WTC11 (cell line): ENCODE data around the gene RPS25. TPM values are rescaled to one million over a fixed set of nuclear protein-coding genes. Genes with fewer than 3 reads are reported as not detected.
A peak's percentile ranks its signal among the peaks of the same experiment; 100 is the strongest.

Experiments used
- ATAC-seq: fragments of 200-7000 bp; cut with Tn5 transposase; 2 replicates; pipeline ENCODE4 v1.10.0; 2021; ENCODE audit warnings: mild to moderate bottlenecking, moderate library complexity
- CTCF ChIA-PET: fragments of 300-600 bp; sonication (Branson Sonifier 250); formaldehyde crosslinking; loops from one replicate; lab custom pipeline; 2021; ENCODE audit warnings: antibody characterized with exemption; lab: Charles Lee
- POLR2A ChIA-PET: fragments of 350-600 bp; sonication (Branson Sonifier 250); formaldehyde crosslinking; loops from one replicate; lab custom pipeline; 2021; ENCODE audit warnings: antibody characterized with exemption; lab: Charles Lee
- DNase-seq: peaks from one replicate; pipeline ENCODE4 v3.0.0; 2021; ENCODE audit warnings: low spot score
- H3K27ac Mint-ChIP-seq: 2 replicates; pipeline ENCODE4 v1.8.0; 2021; ENCODE audit warnings: mixed read lengths
- H3K27me3 Mint-ChIP-seq: 2 replicates; pipeline ENCODE4 v1.8.0; 2021; ENCODE audit warnings: low read depth, mild to moderate bottlenecking, moderate library complexity, mixed read lengths
- H3K36me3 Mint-ChIP-seq: 2 replicates; pipeline ENCODE4 v1.8.0; 2021; ENCODE audit warnings: mixed read lengths
- H3K4me1 Mint-ChIP-seq: 2 replicates; pipeline ENCODE4 v1.8.0; 2022; ENCODE audit warnings: mixed read lengths
- H3K4me3 Mint-ChIP-seq: 2 replicates; pipeline ENCODE4 v1.8.0; 2021; ENCODE audit warnings: mild to moderate bottlenecking, moderate library complexity, mixed read lengths
- H3K9me3 Mint-ChIP-seq: 2 replicates; pipeline ENCODE4 v1.8.0; 2021; ENCODE audit warnings: mixed read lengths
- ATF1 ChIP-seq: sonication (generic); formaldehyde crosslinking; IDR thresholded peaks from 2 replicates; pipeline ENCODE4 v1.8.1; 2023; ENCODE audit warnings: mild to moderate bottlenecking, moderate library complexity, missing genetic modification reagents
- E2F4 ChIP-seq: sonication (generic); formaldehyde crosslinking; IDR thresholded peaks from 2 replicates; pipeline ENCODE4 v1.8.1; 2022; ENCODE audit warnings: low read depth, mild to moderate bottlenecking, moderate library complexity, missing genetic modification reagents, borderline replicate concordance
- E2F5 ChIP-seq: sonication (generic); formaldehyde crosslinking; IDR thresholded peaks from 2 replicates; pipeline ENCODE4 v1.8.1; 2022; ENCODE audit warnings: mild to moderate bottlenecking, moderate library complexity, missing genetic modification reagents
- NFATC4 ChIP-seq: fragments of 250-450 bp; sonication (Bioruptor Pico); IDR thresholded peaks from 2 replicates; pipeline ENCODE4 v1.9.0; 2021; ENCODE audit warnings: mild to moderate bottlenecking
- NR3C1 ChIP-seq: sonication (generic); formaldehyde crosslinking; conservative IDR thresholded peaks from 2 replicates; pipeline ENCODE4 v1.8.1; 2023; ENCODE audit warnings: low read depth, mild to moderate bottlenecking, missing genetic modification reagents
- ZMAT4 ChIP-seq: fragments of 250-450 bp; sonication (Bioruptor Pico); IDR thresholded peaks from 2 replicates; pipeline ENCODE4 v1.9.0; 2021; ENCODE audit warnings: mild to moderate bottlenecking
- ZNF121 ChIP-seq: sonication (generic); formaldehyde crosslinking; IDR thresholded peaks from 2 replicates; pipeline ENCODE4 v1.8.0; 2023; ENCODE audit warnings: missing genetic modification reagents
- ZNF138 ChIP-seq: sonication (generic); formaldehyde crosslinking; conservative IDR thresholded peaks from 2 replicates; pipeline ENCODE4 v1.8.1; 2022; ENCODE audit warnings: mild to moderate bottlenecking, moderate library complexity, missing genetic modification reagents
- ZNF232 ChIP-seq: sonication (generic); formaldehyde crosslinking; IDR thresholded peaks from 2 replicates; pipeline ENCODE4 v1.8.0; 2022; ENCODE audit warnings: mild to moderate bottlenecking, missing genetic modification reagents
- ZSCAN18 ChIP-seq: fragments of 250-450 bp; sonication (Bioruptor Pico); IDR thresholded peaks from 2 replicates; pipeline ENCODE4 v2.1.2; 2022; ENCODE audit warnings: mild to moderate bottlenecking, moderate library complexity
- total RNA-seq: library from RNA; stranded (reverse); gene quantifications from 3 replicates; pipeline ENCODE4 v1.2.3, GENCODE V29; 2021
- TF ChIP-seq, protein P1 (sequence below): sonication (generic); formaldehyde crosslinking; IDR thresholded peaks from 2 replicates; pipeline ENCODE4 v1.8.1; 2023; ENCODE audit warnings: mild to moderate bottlenecking, moderate library complexity, missing genetic modification reagents
- TF ChIP-seq, protein P2 (sequence below): sonication (generic); formaldehyde crosslinking; IDR thresholded peaks from 2 replicates; pipeline ENCODE4 v1.8.1; 2023; ENCODE audit warnings: mild to moderate bottlenecking, missing genetic modification reagents, borderline replicate concordance

Gene RPS25
- total RNA-seq, 1 experiment from 2014 or later, result 1,349 TPM

GRCh38 chr11:119025978-119026766, 8.0 kb upstream of the RPS25 start:
- TF ChIP-seq ZNF232 (CRISPR knock-in tag), result no peak
- H3K4me1 Mint-ChIP-seq, result peaks cover 19% of the 10 kb centered on the region

DNA sequence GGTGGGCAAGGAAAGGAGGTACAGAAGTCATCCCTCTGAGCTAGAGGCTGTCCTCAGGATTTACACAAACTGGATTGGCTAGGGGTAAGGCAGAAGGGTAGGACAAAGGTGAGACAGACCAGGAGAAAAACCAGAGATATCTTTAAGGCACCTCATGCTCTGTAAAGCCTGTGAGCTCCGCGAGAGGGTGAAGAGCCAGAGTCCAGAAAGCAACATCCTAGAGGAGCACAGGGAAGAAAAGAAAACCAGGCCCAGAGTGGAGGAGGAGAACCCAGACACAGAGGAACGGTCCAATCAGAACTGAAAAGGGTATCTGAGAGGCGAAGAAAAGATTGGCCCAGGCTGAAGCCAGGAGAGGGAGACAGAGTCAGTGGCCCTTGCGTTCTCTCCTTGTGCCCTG, 7.4 kb upstream of the RPS25 start:
- H3K36me3 Mint-ChIP-seq, result peaks cover 56% of the 10 kb centered on the region
- H3K4me1 Mint-ChIP-seq, result peaks cover 19% of the 10 kb centered on the region
- TF ChIP-seq ZMAT4 (CRISPR knock-in tag) (no peak), ATF1 (CRISPR knock-in tag) (no peak), E2F5 (CRISPR knock-in tag) (no peak), NFATC4 (CRISPR knock-in tag) (no peak), ZSCAN18 (CRISPR knock-in tag) (no peak), E2F4 (CRISPR knock-in tag) (no peak), ZNF138 (no peak), NR3C1 (CRISPR knock-in tag) (no peak), ZNF121 (CRISPR knock-in tag) (no peak)
- TF ChIP-seq, protein P1, sequence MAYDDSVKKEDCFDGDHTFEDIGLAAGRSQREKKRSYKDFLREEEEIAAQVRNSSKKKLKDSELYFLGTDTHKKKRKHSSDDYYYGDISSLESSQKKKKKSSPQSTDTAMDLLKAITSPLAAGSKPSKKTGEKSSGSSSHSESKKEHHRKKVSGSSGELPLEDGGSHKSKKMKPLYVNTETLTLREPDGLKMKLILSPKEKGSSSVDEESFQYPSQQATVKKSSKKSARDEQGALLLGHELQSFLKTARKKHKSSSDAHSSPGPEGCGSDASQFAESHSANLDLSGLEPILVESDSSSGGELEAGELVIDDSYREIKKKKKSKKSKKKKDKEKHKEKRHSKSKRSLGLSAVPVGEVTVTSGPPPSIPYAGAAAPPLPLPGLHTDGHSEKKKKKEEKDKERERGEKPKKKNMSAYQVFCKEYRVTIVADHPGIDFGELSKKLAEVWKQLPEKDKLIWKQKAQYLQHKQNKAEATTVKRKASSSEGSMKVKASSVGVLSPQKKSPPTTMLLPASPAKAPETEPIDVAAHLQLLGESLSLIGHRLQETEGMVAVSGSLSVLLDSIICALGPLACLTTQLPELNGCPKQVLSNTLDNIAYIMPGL (CRISPR knock-in tag), result no peak
- TF ChIP-seq, protein P2, sequence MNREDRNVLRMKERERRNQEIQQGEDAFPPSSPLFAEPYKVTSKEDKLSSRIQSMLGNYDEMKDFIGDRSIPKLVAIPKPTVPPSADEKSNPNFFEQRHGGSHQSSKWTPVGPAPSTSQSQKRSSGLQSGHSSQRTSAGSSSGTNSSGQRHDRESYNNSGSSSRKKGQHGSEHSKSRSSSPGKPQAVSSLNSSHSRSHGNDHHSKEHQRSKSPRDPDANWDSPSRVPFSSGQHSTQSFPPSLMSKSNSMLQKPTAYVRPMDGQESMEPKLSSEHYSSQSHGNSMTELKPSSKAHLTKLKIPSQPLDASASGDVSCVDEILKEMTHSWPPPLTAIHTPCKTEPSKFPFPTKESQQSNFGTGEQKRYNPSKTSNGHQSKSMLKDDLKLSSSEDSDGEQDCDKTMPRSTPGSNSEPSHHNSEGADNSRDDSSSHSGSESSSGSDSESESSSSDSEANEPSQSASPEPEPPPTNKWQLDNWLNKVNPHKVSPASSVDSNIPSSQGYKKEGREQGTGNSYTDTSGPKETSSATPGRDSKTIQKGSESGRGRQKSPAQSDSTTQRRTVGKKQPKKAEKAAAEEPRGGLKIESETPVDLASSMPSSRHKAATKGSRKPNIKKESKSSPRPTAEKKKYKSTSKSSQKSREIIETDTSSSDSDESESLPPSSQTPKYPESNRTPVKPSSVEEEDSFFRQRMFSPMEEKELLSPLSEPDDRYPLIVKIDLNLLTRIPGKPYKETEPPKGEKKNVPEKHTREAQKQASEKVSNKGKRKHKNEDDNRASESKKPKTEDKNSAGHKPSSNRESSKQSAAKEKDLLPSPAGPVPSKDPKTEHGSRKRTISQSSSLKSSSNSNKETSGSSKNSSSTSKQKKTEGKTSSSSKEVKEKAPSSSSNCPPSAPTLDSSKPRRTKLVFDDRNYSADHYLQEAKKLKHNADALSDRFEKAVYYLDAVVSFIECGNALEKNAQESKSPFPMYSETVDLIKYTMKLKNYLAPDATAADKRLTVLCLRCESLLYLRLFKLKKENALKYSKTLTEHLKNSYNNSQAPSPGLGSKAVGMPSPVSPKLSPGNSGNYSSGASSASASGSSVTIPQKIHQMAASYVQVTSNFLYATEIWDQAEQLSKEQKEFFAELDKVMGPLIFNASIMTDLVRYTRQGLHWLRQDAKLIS, result no peak
- H3K27ac Mint-ChIP-seq, result peak overlapping the region; percentile 70
- ChIA-PET POLR2A (no interaction called here), CTCF (no interaction called here)
- no peak overlapping the region for H3K4me3 Mint-ChIP-seq
- no peak for ATAC-seq
- H3K9me3 Mint-ChIP-seq, result no peaks in the 10 kb centered on the region
- DNase-seq, result no peak
- H3K27me3 Mint-ChIP-seq, result no peaks in the 10 kb centered on the region

More at GRCh38 chr11:119025978-119026766, 8.0 kb upstream of the RPS25 start:
- POLR2A ChIA-PET, result interaction anchor here (1.2 kb wide), 1 partner anchor 69 kb away, joined by 3 read pairs; a partner anchor contains a TSS
- Mint-ChIP-seq H3K4me3 (no peak overlapping the region), H3K36me3 (peaks cover 54% of the 10 kb centered on the region), H3K9me3 (no peaks in the 10 kb centered on the region), H3K27ac (peak overlapping the region; percentile 70; the same call in 1 of the 2 replicates), H3K27me3 (no peaks in the 10 kb centered on the region)
- ATAC-seq (no peak), DNase-seq (no peak)
- CTCF ChIA-PET, result interaction anchor here (0.6 kb wide), 1 partner anchor 416 kb away, joined by 3 read pairs; no protein-coding TSS in a partner anchor
